HG03175 (cell line): ENCODE data around the gene SURF4.
A peak's percentile ranks its signal among the peaks of the same experiment; 100 is the strongest.
"Not testable (repeated sequence)": the region's sequence is repeated elsewhere in the genome, so short reads cannot be mapped to it uniquely, and the experiment has no call there.

Experiments
- ATAC-seq: cut with Tn5 transposase; IDR thresholded peaks from one replicate; pipeline ENCODE4 v1.9.1; 2021; ENCODE audit warnings: mild to moderate bottlenecking, moderate library complexity; ENCODE audit not compliant: unreplicated experiment

Gene SURF4

GRCh38 chr9:133335924-133336811 lies 39.7 kb downstream of the SURF4 start, which contains the start of gene SURF6:
SURF6 (minus strand) TSS chr9:133336188; CDS start chr9:133336132, 56 bp downstream.
- peak; percentile 84 for ATAC-seq

- ATAC-seq, result not testable (repeated sequence)
These were observed 41.0 kb downstream of the SURF4 start for GRCh38 chr9:133334888-133335287.

DNA sequence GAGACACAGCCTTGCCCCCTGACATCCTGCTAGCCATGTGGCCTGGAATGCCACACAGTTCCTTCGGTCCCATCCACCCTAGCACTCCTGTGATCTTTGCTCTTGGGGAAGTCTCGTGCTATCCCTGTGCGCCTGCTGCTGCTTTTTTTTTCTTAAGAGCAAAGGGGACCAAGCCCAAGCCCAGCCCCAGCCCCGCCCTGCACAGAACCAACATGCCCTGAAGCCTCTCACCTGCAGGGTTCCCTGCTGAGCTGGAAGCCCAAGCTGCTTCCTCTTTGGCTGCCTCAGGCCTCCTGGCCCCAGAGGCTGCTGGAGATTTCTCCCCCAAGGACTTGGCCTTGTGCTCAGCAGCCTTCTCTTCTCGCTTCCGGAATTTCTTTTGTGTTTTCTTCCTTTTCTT lies 41.7 kb downstream of the SURF4 start:
- no peak for ATAC-seq

GRCh38 chr9:133333566-133333965 lies 42.3 kb downstream of the SURF4 start:
- no peak for ATAC-seq

GRCh38 chr9:133333011-133333410 lies 42.8 kb downstream of the SURF4 start:
- ATAC-seq, result no peak

DNA sequence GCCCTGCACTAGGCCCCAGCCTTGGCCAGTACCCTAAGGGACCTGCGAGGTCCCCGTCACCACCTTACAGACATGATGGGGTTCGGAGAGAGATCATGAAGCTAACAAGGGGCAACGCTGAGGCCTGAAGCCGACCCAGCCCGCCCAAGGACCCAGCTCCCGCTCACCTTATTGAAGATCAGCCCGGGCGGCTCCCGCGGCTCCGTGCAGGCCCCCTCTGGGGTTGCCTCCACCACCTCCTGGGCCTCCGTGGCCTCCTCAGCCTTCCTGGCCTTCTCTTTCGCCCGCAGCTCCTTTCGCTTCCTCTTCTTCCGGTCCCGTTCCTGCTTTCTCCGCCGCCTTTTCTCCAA lies 43.5 kb downstream of the SURF4 start:
- no peak for ATAC-seq

GRCh38 chr9:133331641-133332380 lies 44.0 kb downstream of the SURF4 start:
- ATAC-seq, result no peak

- ATAC-seq, result no peak
These were observed 44.6 kb downstream of the SURF4 start for GRCh38 chr9:133331221-133331620.

GRCh38 chr9:133329306-133330156 lies 46.3 kb downstream of the SURF4 start:
- not testable (repeated sequence) for ATAC-seq

- ATAC-seq, result no peak
These were observed 47.9 kb downstream of the SURF4 start for GRCh38 chr9:133327834-133328484.

GRCh38 chr9:133327021-133327420 lies 48.8 kb downstream of the SURF4 start:
- ATAC-seq, result not testable (repeated sequence)

GRCh38 chr9:133323991-133324703 lies 51.7 kb downstream of the SURF4 start:
- no peak for ATAC-seq

DNA sequence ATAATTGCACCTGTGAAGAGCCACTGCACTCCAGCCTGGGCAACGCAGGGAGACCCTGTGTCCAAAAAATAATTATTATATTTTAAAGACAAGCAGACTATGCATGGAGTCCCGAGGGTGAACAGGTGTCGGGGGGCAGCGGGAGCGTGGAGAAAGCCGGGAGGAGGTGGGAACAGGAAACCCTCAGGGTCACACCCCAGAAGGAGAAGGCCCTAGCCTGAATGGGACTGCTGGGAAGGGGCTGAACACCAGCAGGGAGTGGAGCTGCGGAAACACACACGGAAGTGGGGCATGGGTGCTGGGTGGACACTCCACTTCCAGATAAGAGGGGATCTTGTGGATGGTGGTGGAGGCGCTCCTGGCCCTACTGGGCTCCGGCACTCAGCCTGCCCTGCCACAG lies 52.6 kb downstream of the SURF4 start:
- no peak for ATAC-seq

DNA sequence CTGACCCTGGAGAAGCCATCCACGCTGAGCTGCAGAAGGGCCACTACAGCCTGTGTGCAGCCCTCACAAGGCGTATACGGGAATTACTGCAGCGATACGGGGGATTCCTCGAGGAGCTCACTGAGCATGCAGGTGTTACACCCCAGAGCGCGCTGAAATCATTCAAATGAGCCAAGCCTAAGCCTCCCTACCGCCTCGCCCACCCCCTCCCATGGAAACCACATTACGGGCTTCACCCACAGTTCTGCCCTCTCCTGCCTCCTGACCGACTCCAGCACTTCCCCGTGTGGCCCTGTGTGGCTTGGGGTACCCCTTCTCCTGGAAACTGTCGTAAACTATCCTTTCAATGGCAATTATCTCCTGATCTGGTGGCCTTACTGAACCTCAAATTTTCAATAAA lies 53.2 kb downstream of the SURF4 start:
- no peak for ATAC-seq

DNA sequence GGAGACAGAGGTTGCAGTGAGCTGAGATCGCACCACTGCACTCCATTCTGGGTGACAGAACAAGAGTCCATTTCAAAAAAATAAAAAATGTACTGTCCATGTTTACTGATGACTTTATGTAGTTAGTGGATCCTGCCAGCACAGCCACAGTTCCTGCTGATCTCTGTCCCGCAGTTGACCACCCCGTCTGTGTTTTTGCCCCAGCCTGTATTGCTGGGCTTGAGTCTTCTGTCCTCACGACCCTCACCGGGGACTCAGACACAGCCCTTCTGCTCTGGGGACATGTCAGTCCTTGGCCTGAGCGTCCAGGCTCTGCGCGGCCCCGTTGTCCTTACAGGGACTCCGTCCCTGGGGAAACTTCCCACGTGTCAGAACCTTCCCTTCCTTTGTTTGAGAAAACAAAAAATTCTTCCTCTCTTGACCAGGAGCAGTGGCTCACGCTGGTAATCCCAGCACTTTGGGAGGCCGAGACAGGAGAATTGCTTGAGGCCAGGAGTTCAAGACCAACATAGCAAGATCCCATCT lies 54.4 kb downstream of the SURF4 start:
- no peak for ATAC-seq

GRCh38 chr9:133320421-133320881 lies 55.4 kb downstream of the SURF4 start:
- ATAC-seq, result no peak

DNA sequence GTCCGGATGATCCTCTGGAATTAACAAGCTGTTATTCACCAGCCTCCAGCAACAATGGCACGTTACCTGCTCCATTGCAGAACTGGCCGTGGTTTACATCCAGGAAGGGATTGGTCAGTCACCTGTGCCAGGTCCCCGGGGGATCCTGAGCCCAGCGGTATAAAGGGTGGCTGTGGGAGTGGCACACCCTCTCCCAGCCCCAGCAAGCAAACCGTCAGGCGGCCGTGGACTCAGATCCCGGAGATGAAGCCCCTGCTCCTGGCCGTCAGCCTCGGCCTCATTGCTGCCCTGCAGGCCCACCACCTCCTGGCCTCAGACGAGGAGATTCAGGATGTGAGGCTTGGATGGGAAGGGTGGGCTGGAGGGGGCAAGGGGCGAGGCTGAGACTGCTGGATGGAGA lies 58.3 kb downstream of the SURF4 start:
- ATAC-seq, result not testable (repeated sequence)

DNA sequence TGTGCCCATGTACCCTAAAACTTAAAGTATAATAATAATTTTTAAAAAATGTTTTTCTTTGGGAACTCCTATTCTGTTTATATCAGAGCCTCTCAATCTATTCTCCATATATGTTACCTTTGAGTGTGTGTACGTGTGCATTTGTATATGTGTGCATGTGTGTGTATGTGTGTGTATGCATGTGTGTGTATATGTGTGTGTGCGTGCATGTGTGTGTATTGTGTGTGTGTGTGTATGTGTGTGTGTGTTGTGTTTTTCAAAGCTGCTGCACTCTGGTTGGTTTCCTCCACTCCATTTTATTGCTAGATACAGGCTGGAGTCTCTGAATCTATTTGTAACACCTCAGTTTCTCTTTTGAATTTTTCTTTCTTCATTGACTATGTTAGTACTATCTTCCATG lies 59.9 kb downstream of the SURF4 start:
- ATAC-seq, result no peak
